ENCODE results near the gene GPX3. TPM values are rescaled to one million over a fixed set of nuclear protein-coding genes. Genes with fewer than 3 reads are reported as not detected.

GPX3 gene
- total RNA-seq, 1 donor from 2014 or later: 1,259 TPM

DNA sequence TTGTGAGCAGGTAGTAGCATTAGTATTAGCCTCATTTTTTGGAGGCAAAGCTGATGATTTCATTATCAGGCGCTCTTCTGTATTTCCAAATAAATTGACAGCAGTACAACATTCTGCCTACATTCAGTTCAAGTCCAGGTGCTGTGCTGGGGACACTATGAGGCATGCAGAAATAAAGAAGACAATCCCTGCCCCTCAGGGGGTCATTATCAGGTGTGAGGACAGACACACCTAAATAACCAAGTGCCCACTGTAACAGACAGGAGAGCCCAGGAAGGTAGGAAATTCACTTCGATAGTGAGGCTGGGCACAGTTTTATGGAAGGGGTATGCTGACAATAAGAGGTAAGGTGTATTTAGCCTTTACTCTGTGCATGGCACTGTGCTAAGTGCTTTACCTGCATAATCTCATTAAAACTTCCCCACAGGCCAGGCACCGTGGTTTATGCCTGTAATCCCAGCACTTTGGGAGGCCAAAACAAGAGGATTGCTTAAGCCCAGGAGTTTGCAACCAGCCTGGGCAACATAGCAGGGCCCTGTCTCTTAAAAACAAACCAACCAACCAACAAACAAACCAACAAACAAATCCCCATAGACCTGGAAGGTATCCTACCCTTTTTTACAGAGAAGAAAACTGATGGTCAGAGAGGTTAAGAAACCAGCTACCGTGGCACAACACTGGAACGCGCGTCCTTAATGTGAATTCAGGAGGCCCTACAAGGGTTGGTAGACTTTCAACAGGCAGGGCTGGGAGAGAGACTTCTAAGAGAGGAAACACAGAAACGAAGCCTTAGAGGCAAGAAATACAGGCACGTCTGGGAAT lies 17.5 kb upstream of the GPX3 start:
- intact Hi-C loops (cut with DNase I): loop anchor here (5.0 kb wide), 1 partner anchor 114 kb away; no protein-coding TSS in a partner anchor
- no peak for TF ChIP-seq CTCF (IDR thresholded peaks at IDR 0.05)
- no peaks in the 10 kb centered on the region for H3K36me3 ChIP-seq
- H3K9me3 ChIP-seq: no peaks in the 10 kb centered on the region
- peak overlapping the region; percentile 89 for H3K27ac ChIP-seq
- H3K27me3 ChIP-seq: no peaks in the 10 kb centered on the region
- no peak for DNase-seq
- ATAC-seq: no peak
- H3K4me1 ChIP-seq: peaks cover 37% of the 10 kb centered on the region
- no peak overlapping the region for H3K4me3 ChIP-seq

GRCh38 chr5:151003503-151003860 lies 16.9 kb upstream of the GPX3 start:
- no peak for DNase-seq
- H3K4me3 ChIP-seq: no peak overlapping the region

DNA sequence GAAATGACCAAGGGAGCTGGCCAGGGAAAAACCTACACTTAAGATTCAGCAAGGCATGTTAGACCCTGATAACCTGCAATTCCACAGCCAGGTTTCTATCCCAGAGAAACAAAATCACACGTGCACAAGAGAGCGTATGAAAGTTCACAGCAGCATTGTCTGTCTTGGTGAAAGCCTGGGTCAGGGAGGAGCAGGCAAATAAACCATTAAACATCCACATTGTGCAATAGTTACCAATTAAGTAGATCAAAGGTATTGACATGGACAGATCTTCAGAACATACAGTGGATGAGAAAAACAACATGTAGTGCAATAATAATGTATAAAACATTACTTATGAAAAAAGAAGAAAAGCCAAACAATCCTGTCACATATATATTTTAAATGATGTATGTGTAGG lies 15.9 kb upstream of the GPX3 start:
- H3K4me1 ChIP-seq: peaks cover 46% of the 10 kb centered on the region
- no peak overlapping the region for H3K4me3 ChIP-seq
- no peaks in the 10 kb centered on the region for H3K36me3 ChIP-seq
- no peaks in the 10 kb centered on the region for H3K27me3 ChIP-seq
- TF ChIP-seq CTCF (IDR thresholded peaks at IDR 0.05): no peak
- no peaks in the 10 kb centered on the region for H3K9me3 ChIP-seq
- peak overlapping the region; percentile 89 for H3K27ac ChIP-seq
- DNase-seq (no peak), ATAC-seq (no peak)
- intact Hi-C loops (cut with DNase I): loop anchor here (5.0 kb wide), 1 partner anchor 113 kb away; no protein-coding TSS in a partner anchor

More at GRCh38 chr5:151003503-151003860, 16.9 kb upstream of the GPX3 start:
- Histone ChIP-seq H3K9me3 (no peaks in the 10 kb centered on the region), H3K36me3 (no peaks in the 10 kb centered on the region), H3K27ac (peak overlapping the region; percentile 89), H3K4me1 (peaks cover 41% of the 10 kb centered on the region), H3K27me3 (no peaks in the 10 kb centered on the region)
- intact Hi-C loops (cut with DNase I): loop anchor here (5.0 kb wide), 1 partner anchor 114 kb away; no protein-coding TSS in a partner anchor
- ATAC-seq: no peak
- TF ChIP-seq CTCF (IDR thresholded peaks at IDR 0.05): no peak

DNA sequence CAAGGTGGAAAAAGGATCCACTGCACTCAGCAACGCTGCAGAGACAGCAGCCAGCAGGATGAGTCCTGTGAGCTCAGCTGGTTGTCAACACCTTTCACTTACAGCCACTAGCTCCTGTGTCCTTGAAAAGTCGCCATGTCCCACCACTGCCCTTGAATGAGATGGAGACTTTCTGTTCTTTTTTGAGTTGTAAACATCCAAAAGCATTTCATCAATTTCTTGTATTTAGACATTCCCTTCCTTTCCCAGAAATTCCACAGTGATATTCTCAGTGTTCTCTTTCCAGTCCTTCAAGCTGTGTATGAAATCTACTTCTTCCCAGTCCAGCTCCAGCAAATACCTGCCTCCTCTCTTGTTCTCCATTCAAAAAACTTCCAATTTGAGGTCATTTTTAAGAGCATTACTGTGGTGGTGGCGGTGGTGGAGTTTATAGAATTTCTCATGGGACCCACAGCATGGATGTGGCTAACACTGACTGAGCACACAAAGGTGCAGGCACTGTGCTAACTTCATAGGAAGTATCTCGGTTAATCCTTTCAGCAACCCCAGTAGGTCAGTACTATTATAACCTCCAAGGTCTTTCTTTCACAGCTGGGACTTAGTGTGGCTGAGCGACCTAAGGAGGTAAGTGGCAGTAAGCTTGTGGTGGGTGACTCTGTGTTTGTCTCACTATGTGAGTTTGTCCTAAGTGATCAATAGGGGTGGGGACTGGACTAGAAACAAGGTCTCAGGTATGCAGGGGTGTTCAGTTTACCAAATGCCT lies 15.0 kb upstream of the GPX3 start:
- no peaks in the 10 kb centered on the region for H3K27me3 ChIP-seq
- H3K36me3 ChIP-seq: no peaks in the 10 kb centered on the region
- intact Hi-C loops (cut with DNase I): no loop called here
- TF ChIP-seq CTCF (IDR thresholded peaks at IDR 0.05): no peak
- H3K9me3 ChIP-seq: no peaks in the 10 kb centered on the region
- ATAC-seq: peak; percentile 18
- peak overlapping the region; percentile 89 for H3K27ac ChIP-seq
- peaks cover 46% of the 10 kb centered on the region for H3K4me1 ChIP-seq
- peak overlapping the region; percentile 25 for H3K4me3 ChIP-seq
- DNase-seq: no peak

- Histone ChIP-seq H3K36me3 (no peaks in the 10 kb centered on the region), H3K9me3 (no peaks in the 10 kb centered on the region), H3K4me3 (peak overlapping the region; percentile 25), H3K27me3 (no peaks in the 10 kb centered on the region), H3K27ac (peak overlapping the region; percentile 89), H3K4me1 (peaks cover 46% of the 10 kb centered on the region)
- intact Hi-C loops (cut with DNase I): no loop called here
- ATAC-seq (peak; percentile 69), DNase-seq (peak; percentile 76)
- TF ChIP-seq CTCF (IDR thresholded peaks at IDR 0.05): no peak
These were observed 14.3 kb upstream of the GPX3 start for GRCh38 chr5:151005950-151006576.
